ENCODE results near the gene FAM240A. TPM values are rescaled to one million over a fixed set of nuclear protein-coding genes. Genes with fewer than 3 reads are reported as not detected.

Gene FAM240A
- total RNA-seq, 1 experiment from 2014 or later, result not detected

- no peak for DNase-seq
- no TSS peak for BruUV-seq (replicated peaks)
- CTCF ChIA-PET, result interaction anchor here (1.0 kb wide), 1 partner anchor 105 kb away, joined by 3 read pairs; no protein-coding TSS in a partner anchor
These were observed 18.3 kb upstream of the FAM240A start for GRCh38 chr3:46593979-46594378.

DNA sequence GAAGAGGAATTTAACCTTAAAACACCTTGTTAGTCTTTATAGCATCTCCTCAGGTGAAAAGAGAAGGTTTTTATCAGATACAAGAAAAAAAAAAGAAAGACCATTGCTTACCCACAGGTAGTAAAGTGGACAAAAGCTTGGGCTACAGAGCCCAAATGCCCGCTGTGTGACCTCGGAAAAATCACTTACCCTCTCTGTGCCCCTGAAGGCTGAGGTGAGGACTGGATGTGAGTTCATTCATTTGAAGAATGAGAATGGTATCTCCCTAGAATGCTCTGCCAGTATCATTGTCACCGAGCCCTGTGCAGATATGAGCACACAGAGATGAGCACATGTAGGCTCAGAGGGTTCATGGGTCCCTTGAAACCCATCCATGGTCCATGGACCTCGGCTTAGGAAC is 17.6 kb upstream of the FAM240A start:
- no peak overlapping the region for H3K4me3 Mint-ChIP-seq (ENCODE audit: low read depth, unreplicated experiment)
- no peak overlapping the region for H3K27ac Mint-ChIP-seq (ENCODE audit: unreplicated experiment)
- no peaks in the 10 kb centered on the region for H3K36me3 Mint-ChIP-seq (ENCODE audit: insufficient read depth, unreplicated experiment)
- BruUV-seq (replicated peaks), result no TSS peak
- H3K4me1 Mint-ChIP-seq (ENCODE audit: low read depth, unreplicated experiment), result no peaks in the 10 kb centered on the region
- H3K27me3 Mint-ChIP-seq (ENCODE audit: unreplicated experiment), result peaks cover 31% of the 10 kb centered on the region
- CTCF ChIA-PET, result interaction anchor here (1.1 kb wide), 1 partner anchor 35 kb away, joined by 3 read pairs; no protein-coding TSS in a partner anchor
- no peak for TF ChIP-seq CTCF (IDR thresholded peaks at IDR 0.05; ENCODE audit: unreplicated experiment)
- intact Hi-C loops (cut with micrococcal nuclease; ENCODE audit: unreplicated experiment), result no loop called here
- no peak for DNase-seq
- peaks cover 2% of the 10 kb centered on the region for H3K9me3 Mint-ChIP-seq (ENCODE audit: low read depth, unreplicated experiment)

More at GRCh38 chr3:46593979-46594378, 18.3 kb upstream of the FAM240A start:
- no peak overlapping the region for H3K4me3 Mint-ChIP-seq (ENCODE audit: low read depth, unreplicated experiment)
- TF ChIP-seq CTCF (IDR thresholded peaks at IDR 0.05; ENCODE audit: unreplicated experiment), result no peak
- peaks cover 2% of the 10 kb centered on the region for H3K9me3 Mint-ChIP-seq (ENCODE audit: low read depth, unreplicated experiment)
- H3K36me3 Mint-ChIP-seq (ENCODE audit: insufficient read depth, unreplicated experiment), result no peaks in the 10 kb centered on the region
- intact Hi-C loops (cut with micrococcal nuclease; ENCODE audit: unreplicated experiment), result no loop called here
- no peaks in the 10 kb centered on the region for H3K4me1 Mint-ChIP-seq (ENCODE audit: low read depth, unreplicated experiment)
- no peak overlapping the region for H3K27ac Mint-ChIP-seq (ENCODE audit: unreplicated experiment)
- H3K27me3 Mint-ChIP-seq (ENCODE audit: unreplicated experiment), result peaks cover 24% of the 10 kb centered on the region

DNA sequence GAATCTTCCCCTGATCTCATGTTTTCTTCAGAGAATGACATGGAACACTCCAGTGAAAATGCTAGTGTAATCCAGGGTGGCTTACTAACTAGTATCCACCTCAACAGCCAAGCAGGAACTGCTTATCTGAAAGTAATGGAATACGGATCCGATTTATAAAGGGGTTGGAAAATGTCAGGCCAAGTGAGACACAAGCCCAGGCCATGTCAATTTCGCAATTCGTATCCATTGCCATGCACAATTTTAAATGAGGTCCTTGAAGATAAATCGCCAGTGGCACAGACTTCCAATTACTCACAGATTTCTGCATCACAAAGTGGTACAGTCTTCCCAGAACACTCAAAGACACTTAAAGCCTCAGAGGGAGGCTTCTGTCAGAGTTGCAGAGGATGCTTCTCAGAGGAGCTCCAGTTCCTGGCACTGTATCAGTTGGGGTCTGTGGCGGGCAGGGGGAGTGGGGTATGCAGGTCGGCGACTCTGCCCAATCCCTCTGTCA is 16.5 kb upstream of the FAM240A start:
- DNase-seq, result no peak
- Mint-ChIP-seq H3K36me3 (ENCODE audit: insufficient read depth, unreplicated experiment) (no peaks in the 10 kb centered on the region), H3K4me1 (ENCODE audit: low read depth, unreplicated experiment) (no peaks in the 10 kb centered on the region), H3K27me3 (ENCODE audit: unreplicated experiment) (peaks cover 35% of the 10 kb centered on the region), H3K27ac (ENCODE audit: unreplicated experiment) (no peak overlapping the region), H3K9me3 (ENCODE audit: low read depth, unreplicated experiment) (peaks cover 2% of the 10 kb centered on the region), H3K4me3 (ENCODE audit: low read depth, unreplicated experiment) (no peak overlapping the region)
- TF ChIP-seq CTCF (IDR thresholded peaks at IDR 0.05; ENCODE audit: unreplicated experiment), result no peak
- no TSS peak for BruUV-seq (replicated peaks)
- intact Hi-C loops (cut with micrococcal nuclease; ENCODE audit: unreplicated experiment), result no loop called here
- CTCF ChIA-PET, result interaction anchor here (1.1 kb wide), 1 partner anchor 34 kb away, joined by 3 read pairs; no protein-coding TSS in a partner anchor

GRCh38 chr3:46599590-46599989 is 12.7 kb upstream of the FAM240A start:
- Mint-ChIP-seq H3K4me3 (ENCODE audit: low read depth, unreplicated experiment) (no peak overlapping the region), H3K9me3 (ENCODE audit: low read depth, unreplicated experiment) (no peaks in the 10 kb centered on the region), H3K36me3 (ENCODE audit: insufficient read depth, unreplicated experiment) (no peaks in the 10 kb centered on the region), H3K27ac (ENCODE audit: unreplicated experiment) (no peak overlapping the region), H3K4me1 (ENCODE audit: low read depth, unreplicated experiment) (no peaks in the 10 kb centered on the region), H3K27me3 (ENCODE audit: unreplicated experiment) (peaks cover 13% of the 10 kb centered on the region)
- no peak for DNase-seq
- intact Hi-C loops (cut with micrococcal nuclease; ENCODE audit: unreplicated experiment), result no loop called here
- CTCF ChIA-PET, result no interaction called here
- no TSS peak for BruUV-seq (replicated peaks)
- TF ChIP-seq CTCF (IDR thresholded peaks at IDR 0.05; ENCODE audit: unreplicated experiment), result no peak

Data from Calu3 (cell line).